Measurements from ENCODE around the gene HABP2.

HABP2 gene

DNA sequence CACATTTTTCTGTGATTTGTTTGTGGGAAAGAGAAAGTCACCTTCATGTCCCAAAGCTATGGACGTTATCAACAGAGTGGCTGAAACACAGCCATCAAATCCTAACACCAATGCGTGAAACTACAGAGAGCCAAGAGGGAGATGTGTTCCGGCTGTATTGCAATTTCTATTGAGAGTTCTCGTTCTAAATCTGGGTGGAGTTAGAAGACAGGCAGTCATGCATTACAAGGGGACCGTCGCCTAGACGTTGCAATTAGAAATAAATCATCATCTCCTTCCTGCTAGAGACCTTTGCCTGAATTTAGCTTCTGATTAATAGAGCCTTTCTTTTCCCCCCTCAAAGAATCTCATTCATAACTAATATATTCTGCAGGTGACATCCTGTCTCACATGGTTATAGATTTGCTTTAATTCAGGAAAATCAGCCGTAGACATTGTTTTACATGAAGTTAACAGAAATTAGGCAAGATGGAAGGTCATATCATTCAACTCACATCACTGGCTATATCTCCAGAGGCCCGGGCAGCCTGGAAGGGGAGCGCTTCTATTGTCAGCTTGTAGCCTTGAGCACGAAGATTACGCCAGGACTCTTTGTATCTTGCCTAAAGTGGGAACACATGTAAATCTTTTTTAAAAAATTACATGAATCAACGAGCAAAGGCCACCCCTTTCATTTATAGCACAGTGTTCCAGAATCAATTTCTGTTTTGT is 52.6 kb downstream of the HABP2 start:
- DNase-seq = no peak

DNA sequence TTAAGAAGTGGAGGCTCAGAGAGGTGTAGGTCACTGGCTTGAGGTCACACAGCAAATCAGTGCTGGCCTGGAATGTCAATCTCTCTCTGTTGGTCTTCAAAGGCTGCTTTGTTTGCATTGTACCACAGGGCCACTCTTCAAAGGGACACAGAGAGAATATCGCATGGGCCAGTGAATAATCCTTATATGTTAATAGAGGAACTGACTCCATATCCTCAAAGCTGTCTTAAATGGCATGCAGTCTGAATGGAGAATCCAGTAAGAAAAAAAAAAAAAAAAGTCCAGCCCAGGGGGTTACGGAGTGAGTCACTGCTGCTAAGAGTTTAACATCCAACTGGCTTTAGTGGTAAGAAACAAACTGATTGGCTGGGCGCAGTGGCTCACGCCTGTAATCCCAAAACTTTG is 56.9 kb downstream of the HABP2 start:
- no peak for DNase-seq

DNA sequence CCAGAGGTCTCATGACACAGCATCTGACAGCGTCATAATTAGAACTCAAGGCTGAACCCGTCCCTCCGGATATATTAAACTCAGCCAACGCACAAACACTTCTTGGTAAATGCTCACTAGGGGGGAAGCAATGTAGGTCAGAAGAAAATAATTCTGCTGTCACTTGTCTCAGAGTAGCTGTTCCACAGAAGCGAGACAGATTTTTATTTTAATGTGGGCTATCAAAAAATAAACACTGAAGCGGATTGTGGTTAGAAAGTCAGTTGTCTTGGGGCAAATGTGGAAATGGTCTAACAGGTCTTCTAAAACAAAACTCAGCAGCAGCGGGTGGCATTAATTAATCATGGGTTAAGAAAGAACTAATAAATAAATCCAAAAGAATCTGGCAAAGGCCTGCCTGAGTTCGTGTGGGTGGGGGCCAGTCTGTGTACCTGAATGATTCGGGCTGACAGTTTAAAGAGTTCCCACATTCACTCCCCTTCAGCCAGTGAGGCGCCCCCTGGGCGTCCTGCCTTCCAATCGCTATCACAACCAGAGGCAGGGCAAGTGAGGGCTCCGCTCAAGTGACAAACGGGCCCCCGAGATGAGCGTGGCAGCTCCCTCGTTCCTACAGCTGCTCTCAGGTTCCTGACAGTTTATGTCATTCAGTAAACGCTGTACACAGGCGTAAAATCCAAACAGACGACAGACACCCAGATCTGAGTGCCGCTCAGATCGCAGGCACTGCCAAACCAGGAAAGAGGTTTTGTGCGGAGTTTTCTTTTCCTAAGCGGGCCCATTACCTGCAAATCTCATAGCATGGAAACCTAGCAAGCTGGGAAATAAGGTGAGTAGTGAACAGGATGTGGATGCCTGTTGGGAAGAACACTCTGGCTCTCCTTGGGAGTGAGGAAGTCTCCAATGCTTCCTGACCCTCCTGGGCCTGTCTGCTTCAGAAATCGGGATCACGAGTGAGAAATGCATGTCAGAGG is 58.1 kb downstream of the HABP2 start:
- DNase-seq = no peak

DNA sequence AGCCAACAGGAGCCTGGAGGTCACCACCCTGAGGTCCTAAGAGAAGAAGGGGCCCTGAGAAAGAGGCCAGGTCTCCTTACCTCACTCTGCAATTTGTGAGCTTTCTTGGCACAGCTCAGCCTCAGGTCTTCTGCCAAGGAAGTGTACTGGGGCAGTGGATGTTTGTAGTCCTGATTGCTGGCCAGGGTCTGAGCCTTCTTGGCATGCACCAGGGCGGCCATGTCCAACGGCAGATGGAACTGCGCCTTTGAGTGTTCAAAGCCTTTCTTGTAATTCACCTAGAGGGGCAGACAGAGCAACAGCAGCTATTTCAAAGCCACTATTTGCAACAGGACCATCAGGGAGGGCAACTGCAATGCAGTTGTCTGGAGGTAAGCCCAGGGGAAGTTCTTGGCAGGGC is 59.3 kb downstream of the HABP2 start:
- no peak for DNase-seq

DNA sequence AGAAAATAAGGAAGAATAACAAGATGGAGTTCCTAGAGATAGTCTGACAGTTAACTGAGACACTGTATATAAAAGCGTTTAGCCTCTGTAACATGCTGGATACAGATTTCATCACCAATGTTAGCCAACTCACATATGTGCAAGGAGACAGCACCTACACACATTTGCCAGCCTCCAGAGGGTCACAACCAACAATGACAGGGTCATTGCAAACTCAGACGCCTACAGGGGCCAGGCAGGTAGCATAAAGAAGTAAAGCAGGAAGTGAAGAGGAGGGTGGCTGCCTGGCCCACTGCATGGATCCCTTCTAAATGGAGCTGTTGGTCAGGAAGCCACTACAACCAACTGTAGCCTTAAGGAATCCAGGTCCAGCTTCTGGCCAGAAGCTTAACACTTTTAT is 60.6 kb downstream of the HABP2 start:
- DNase-seq = no peak

DNA sequence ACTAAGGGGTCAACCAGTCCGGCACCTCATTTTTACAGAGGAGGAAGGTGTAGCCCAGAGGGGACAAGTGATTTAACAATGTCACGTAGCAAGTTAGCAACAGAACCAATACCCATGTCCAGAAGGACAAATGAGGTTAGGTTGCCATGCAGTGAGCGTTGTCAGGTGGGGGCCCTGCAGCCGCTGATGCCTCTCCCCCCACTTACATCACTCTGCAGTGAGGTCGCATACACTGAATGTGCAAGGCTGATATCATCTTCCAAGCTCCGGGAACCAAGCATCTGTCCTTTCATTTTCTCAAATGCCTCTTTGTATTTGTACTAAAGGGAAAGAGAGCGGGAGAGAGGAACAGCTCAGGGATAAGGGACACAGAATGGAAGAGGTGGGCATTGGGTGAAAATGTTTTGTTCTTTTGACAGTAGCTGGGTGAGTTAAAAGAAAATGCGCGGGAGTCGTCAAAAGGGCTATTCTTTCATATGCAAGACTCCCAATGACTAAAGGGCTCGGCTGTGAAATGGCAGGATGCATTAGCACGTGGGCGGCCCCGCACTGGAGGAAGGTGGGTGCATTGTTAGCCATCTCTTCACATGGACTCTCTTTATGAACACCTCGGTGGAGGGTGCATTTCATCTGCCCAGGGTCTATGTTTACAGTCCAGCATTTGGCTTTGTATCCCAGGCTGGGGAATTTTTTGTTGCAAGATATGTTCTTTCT is 61.3 kb downstream of the HABP2 start:
- no peak for DNase-seq

DNA sequence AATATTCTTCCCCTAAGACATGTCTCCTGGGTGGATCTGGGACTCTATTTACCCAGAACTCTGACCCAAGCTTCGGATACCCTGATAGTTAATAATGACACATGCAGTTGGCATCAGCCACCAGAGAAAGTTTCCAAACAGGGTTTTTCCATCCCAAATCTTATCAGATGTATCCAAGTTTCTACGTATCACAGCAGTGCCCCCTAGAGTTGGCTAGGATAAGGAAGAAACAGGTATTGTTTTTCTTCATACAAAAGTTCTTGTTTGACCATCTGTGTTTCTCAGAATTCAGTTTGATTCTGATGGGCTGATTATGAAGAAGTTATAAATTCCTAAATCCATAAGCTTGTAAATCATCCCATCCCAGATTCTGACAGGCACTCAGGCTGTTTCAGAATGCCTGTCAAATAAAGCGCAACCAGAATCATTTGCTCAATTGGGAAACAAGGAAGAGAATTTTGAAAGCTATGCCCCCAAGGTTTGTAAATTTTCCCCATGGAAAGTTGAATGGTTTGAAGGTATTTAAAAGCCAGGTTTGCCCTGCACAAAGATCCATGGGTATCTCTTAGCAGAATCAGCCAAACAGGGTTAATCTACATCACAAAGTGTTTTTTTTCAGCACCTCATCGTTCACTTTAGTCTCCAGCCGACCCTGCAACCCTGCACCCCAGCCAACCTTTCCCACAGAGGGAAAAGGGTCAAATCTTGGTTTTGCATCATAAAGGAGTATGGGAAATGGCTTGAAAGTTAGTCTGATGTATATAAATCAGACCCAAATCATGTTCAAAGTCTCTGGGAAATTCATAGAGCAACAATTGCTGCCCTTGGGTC is 63.6 kb downstream of the HABP2 start:
- no peak for DNase-seq

DNA sequence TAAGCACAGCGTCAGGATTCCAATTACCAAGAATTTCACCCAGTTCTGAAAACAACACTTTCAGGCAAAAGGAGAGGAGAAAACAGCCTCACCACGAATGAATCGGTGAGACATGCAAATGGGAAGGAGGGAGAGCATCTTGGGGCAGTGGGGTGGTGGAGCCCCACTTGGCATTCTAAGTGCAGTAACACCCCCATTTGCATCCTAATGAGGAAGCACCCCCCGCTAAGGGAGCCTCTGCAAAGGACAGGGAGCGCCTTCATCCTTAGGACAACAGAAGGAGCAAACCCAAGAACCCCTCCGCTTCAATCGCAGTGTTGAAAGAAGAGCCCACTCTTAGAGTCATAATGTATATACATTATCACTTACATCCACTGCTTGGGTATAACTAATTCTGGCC is 64.2 kb downstream of the HABP2 start:
- DNase-seq = no peak

DNA sequence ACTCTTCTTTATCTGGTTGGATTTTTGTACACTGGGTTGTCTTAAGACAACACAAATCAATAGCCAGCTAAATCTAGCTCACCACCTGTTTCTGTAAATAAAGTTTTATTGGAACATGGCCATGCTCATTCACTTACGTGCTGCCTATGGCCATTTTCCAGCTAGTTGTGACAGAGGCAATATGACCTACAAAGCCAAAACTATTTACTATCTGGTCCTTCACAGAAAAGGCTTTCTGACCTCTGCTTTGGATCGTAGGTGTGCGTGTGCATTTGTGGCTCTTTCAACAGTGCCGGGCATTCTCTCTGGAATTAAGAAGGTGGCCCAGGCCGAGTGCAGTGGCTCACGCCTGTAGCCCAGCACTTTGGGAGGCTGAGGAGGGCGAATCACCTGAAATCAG is 65.5 kb downstream of the HABP2 start:
- no peak for DNase-seq

DNA sequence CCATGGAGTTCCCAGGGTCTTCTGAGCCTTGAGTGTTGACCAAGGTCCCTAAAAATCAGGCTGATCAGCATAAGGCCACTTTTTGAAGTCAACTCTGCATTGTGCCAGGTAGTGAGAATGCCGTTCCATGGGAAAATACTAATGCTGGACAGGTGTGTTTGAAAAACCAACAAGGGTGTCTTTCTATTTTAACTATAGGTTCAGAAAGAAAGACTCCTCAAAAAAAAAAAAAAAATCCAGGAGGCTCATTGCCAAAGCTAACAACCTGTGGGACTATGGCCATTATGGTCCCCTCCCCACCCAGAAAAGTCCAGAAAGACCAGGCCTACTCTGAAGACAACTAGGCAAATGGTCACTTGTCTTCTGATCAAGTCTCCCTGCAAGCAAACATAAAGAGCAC is 66.5 kb downstream of the HABP2 start:
- no peak for DNase-seq

DNA sequence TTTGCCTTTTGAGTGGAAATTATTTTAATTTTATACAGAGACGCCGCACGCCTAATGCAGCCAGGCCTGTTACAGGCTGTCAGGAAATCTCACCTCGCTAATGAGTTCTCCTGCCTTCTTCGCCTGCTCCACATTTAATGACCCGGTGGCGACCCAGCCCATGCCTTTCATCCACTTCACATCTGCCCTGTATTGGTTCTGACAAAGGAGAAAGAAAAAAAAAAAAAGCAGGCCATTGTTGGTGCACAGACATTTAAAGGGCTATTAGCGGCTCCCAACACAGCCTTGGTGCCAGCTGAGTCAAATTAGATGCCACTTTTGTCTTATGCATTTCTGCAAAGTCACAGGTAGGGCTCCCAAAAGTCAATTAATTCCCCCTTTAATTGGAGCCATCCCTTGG is 67.7 kb downstream of the HABP2 start:
- no peak for DNase-seq

DNA sequence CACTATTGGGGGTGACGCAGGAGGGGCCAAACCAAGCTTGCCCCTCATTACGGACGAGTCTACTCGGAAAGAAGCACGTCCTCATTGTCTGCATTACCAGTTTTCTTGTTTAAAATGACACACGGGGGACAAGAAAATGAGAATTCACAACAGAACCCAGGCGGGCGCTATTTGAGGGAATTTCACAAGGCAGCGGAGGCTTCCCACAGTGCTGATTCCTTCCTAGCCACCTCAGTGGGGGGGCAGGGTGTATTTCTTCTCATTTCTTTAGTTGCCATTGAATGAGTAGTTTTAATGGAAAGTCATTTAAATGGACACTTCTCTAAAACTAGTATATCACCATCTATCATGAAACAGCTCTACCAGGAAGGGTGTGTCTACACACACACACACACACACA is 68.1 kb downstream of the HABP2 start:
- DNase-seq = no peak

DNA sequence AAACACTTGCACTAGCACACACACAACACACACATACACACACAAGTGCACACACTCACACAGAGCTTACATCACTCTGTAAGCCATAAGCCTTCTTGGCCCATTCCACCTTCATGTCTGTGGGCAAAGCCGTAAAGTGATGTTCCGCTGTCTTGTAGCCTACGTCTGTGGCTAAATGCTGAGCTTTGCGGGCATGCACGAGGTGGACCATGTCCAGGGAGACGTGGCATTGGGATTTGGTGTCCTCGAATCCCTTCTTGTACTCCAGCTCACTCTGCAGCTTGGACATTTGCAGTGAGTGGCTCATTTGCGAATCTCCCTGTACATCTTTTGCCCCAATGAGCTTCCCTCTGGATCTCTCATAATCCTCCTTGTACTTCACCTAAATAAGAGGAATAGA is 68.9 kb downstream of the HABP2 start:
- DNase-seq = no peak

DNA sequence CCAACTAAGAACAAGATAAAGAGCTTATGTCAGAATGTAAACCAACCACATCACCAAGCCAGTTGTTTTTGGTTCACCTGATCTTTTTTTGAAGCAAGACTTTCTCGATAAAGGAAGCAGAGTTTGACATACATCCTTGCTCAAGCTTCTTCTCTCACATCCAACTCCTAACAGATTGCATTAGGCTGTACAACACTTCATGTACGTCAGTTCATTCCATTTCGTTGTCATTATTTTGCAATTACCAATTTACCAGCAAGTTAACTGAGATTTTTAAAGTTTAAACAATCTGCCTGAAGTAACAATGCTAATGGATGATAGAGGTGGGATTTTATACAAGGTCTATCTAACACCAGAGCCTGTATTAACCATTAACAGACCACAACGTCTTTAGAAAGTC is 70.0 kb downstream of the HABP2 start:
- DNase-seq = no peak

DNA sequence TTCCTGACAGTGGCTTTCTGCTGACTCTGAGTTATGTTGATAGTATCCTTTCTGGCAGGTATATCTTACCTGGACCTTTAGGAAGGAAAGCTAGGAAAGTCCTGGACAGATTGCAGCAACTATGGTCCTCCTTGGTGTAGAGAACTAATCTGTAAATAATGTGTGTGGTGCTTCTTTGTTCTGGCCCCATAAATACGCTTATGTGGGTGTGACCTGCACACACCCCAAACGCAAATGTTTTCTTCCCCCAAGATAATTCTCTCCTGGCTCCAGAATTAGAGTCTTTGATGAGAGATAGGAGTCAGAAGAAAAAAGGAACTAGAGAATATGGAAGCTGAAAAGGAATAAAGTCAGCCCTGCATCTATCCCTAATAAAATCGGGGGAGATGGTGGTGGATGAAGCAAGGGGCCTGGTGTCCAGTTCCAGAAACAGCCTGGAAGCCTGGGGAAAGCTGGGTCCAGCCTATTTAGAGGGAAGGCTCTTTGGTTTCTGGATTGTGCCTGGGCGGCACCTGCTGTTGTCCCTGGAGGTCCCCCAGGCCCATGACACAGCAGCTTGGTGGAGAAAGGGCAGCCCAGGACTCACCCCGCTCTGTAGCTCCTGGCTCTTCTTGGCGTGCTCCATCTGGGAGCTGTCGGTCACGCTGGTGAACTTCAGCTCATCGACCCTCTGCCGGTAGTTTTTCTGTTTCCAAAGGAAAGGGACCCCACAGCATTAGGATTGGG is 72.8 kb downstream of the HABP2 start:
- no peak for DNase-seq

DNA sequence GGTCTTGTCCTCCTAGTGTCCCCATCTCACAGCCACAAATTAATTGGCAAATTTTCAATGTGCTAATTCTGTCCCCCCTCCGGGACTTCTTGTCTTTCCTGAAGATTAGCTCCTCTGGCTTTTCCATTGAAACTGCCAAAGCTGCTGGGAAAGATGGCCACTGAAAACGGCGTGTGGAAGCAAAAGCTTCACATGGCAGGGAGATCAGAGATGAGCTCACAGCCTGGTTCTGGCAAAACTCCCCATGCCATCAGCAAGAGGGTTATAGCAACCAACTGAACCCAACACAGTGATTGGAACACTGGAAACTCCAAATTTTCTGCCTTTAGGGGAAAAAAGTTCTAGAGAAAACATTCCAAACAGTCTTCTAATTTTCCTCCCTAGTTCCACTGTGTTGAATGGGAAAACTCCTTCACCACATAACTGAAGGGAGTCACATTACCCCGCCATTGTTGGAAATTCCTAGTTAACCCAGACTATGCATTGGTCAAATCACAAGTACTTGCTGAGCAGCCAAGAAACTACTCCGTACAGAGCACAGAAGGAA is 74.0 kb downstream of the HABP2 start:
- no peak for DNase-seq

DNA sequence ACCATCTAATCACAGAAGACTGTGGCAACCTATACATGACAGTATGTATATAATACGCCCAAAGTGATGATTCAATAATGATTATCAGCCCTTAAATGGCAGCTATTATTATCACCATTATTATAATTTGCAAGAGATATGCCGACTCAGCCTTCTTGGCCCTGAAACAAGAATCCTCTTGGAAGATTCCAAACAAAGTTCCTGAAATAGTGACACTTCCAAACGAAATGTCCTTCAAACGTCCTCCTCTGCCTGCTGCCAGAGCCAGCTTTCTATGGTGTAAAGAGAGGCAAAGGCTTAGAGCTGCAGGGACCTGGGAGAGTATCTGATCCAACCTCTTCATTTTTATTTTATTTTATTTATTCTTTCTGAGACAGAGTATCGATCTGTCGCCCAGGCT is 75.0 kb downstream of the HABP2 start:
- no peak for DNase-seq

DNA sequence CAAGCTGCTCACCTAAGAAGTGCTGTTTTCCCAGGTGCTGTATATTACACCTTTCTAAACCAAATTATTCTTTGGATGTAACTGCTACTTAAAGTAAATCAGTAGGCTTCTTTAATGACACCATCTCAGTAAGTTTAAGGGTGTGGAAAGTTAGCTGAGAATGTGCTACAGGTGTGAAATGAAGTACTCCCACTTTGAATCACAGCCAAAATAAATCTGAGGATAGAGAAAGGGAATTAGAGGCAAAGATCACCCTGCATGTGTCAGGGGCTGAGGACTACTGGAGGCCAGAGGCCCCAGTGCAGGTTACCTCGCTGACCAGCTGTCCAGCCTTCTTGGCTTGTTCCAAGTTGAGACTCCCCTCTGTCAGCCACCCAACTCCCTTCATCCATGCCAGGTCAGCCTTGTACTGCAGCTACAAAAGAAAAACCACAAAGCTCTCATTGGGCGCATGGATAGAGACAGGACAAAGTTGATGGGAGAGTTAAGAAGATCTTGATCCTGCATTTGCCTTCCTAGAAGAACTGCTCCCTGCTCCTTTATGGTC is 75.8 kb downstream of the HABP2 start:
- no peak for DNase-seq

DNA sequence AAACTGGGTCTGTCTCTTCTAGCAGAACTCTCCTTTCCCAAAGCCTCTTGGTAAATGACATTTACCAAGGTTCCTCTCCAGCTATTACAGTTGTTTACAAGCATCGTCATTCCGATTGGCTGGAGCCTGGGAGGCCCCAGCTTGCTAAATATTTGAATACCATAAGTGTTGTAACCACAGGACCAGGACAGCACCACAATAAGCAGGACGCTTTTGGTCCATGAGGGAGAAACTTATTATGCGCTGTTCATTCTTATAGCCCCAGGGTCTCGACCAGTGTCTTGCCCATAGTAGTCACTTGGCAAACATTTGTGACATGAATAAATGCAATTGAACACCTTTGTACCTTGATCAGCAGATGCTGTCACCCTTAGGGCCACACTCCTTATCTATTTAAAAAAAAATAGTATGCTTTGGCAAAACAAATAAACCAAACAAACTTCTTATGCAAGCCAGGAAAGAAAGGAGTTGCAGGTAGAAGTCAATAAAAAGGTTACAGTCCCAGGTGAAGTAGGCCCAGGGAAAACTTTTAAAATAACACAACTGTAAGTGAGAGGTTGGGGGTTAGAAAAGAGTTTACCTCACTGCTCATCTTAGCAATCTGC is 78.2 kb downstream of the HABP2 start:
- DNase-seq = no peak

DNA sequence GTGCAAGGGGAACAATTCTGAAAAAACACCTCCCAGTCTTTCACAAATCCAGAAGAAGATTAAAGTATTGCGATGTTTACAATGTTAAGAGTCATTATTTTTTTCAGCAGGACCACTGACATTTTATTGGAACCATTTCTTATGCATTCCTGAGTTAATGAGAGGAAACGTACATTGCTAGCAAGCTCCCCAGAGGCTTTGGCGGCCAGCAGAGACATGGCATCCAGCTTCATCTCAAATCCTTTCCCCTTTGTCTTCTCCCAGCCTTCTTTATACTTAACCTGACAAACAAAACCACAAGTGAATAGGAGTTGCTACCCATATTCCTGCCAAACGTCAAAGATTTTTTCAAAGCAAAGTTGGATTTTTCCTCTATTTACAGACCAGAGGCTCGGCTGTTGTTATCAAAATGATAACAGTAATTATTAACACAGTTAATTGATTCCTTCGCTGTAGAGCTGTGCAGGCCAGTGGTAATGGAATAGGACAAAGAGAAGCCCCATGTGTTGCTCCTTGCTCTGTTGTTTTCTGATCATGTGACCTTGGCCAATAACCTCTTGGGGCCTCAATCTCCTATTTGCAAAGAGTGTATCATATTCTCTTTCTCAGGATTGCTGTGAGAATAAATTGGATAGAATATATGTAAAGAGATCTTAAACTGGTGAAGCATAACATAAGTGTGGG is 79.0 kb downstream of the HABP2 start:
- DNase-seq = no peak
